ENCODE results near the gene CEP250. TPM values are rescaled to one million over a fixed set of nuclear protein-coding genes. Genes with fewer than 3 reads are reported as not detected.

Gene CEP250
- total RNA-seq, 1 experiment from 2014 or later = 42.3 TPM

DNA sequence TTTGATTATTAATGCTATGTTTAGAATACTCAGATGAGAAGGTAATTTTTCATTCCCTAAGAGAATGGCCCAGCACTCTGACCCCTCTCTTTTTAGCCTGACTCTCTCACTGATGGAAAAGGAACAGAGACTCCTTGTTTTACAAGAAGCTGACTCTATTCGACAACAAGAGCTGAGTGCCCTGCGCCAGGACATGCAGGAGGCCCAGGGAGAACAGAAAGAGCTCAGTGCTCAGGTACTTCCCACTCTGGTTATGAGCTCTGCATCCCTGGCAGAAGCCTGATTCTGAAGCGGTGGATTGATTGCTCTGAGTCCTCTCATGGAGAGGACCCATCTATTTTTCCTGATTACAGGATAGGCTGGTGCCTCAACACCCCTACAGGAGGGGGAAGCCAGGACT, 41.1 kb downstream of the CEP250 start:
- POLR2A ChIA-PET = interaction anchor here (0.6 kb wide), 1 partner anchor 96 kb away, joined by 4 read pairs; no protein-coding TSS in a partner anchor
- DNase-seq (ENCODE audit: low read depth, low spot score) = no peak
- intact Hi-C loops (cut with micrococcal nuclease) = no loop called here
- Histone ChIP-seq H2AFZ (ENCODE audit: low read depth, low read length, poor library complexity, severe bottlenecking) (no peak overlapping the region), H3K27ac (ENCODE audit: low read depth, low read length) (no peak overlapping the region), H3K9ac (ENCODE audit: low read length) (no peak overlapping the region), H3K9me2 (ENCODE audit: insufficient read depth) (no peaks in the 10 kb centered on the region), H3K9me3 (ENCODE audit: control insufficient read depth in 1 of 2, insufficient read depth in 1 of 2, low read depth in 1 of 2, low read length in 2 of 2) (no peaks in the 10 kb centered on the region), H3K27me3 (ENCODE audit: insufficient read depth, low read length) (no peaks in the 10 kb centered on the region), H3K4me1 (ENCODE audit: control insufficient read depth in 1 of 2, insufficient read depth in 2 of 2, low read length in 2 of 2) (no peaks in the 10 kb centered on the region), H4K20me1 (ENCODE audit: insufficient read depth) (no peaks in the 10 kb centered on the region), H3K4me3 (replicated peaks in 1 of 2; ENCODE audit: low read depth in 1 of 2, low read length in 2 of 2) (no peak overlapping the region), H3K79me2 (ENCODE audit: insufficient read depth, low read length) (no peaks in the 10 kb centered on the region), H3K4me2 (ENCODE audit: low read length) (no peak overlapping the region), H3K36me3 (ENCODE audit: control insufficient read depth in 1 of 2, insufficient read depth in 2 of 2, low read length in 2 of 2) (peaks cover 36 to 47% of the 10 kb centered on the region in 2 experiments; a peak in 3 of 4 replicates)
- CTCF ChIA-PET = no interaction called here
- no peak for TF ChIP-seq ELF1 (IDR thresholded peaks at IDR 0.05; ENCODE audit: borderline replicate concordance, low read depth)
- TF ChIP-seq TCF7L2 (IDR thresholded peaks at IDR 0.05; ENCODE audit: borderline replicate concordance, extremely low read depth, insufficient read depth, insufficient read length) = no peak
- TF ChIP-seq EGR1 (IDR thresholded peaks at IDR 0.05; ENCODE audit: low read depth) = no peak
- TF ChIP-seq RAD21 (IDR thresholded peaks at IDR 0.05; ENCODE audit: low read depth) = no peak
- TF ChIP-seq EZH2 (IDR thresholded peaks at IDR 0.05) = no peak
- no peak for TF ChIP-seq POLR2A (IDR thresholded peaks at IDR 0.05; ENCODE audit: borderline replicate concordance, extremely low read depth, insufficient read depth, insufficient read length)
- TF ChIP-seq EZH2phosphoT487 (IDR thresholded peaks at IDR 0.05; ENCODE audit: borderline replicate concordance) = no peak
- no peak for TF ChIP-seq CEBPB (IDR thresholded peaks at IDR 0.05; ENCODE audit: low read depth)
- TF ChIP-seq ZNF274 (IDR thresholded peaks at IDR 0.05; ENCODE audit: low read depth, low read length) = no peak
- TF ChIP-seq, protein P1, sequence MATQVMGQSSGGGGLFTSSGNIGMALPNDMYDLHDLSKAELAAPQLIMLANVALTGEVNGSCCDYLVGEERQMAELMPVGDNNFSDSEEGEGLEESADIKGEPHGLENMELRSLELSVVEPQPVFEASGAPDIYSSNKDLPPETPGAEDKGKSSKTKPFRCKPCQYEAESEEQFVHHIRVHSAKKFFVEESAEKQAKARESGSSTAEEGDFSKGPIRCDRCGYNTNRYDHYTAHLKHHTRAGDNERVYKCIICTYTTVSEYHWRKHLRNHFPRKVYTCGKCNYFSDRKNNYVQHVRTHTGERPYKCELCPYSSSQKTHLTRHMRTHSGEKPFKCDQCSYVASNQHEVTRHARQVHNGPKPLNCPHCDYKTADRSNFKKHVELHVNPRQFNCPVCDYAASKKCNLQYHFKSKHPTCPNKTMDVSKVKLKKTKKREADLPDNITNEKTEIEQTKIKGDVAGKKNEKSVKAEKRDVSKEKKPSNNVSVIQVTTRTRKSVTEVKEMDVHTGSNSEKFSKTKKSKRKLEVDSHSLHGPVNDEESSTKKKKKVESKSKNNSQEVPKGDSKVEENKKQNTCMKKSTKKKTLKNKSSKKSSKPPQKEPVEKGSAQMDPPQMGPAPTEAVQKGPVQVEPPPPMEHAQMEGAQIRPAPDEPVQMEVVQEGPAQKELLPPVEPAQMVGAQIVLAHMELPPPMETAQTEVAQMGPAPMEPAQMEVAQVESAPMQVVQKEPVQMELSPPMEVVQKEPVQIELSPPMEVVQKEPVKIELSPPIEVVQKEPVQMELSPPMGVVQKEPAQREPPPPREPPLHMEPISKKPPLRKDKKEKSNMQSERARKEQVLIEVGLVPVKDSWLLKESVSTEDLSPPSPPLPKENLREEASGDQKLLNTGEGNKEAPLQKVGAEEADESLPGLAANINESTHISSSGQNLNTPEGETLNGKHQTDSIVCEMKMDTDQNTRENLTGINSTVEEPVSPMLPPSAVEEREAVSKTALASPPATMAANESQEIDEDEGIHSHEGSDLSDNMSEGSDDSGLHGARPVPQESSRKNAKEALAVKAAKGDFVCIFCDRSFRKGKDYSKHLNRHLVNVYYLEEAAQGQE (IDR thresholded peaks at IDR 0.05; ENCODE audit: low read depth) = no peak
- TF ChIP-seq, protein P2, sequence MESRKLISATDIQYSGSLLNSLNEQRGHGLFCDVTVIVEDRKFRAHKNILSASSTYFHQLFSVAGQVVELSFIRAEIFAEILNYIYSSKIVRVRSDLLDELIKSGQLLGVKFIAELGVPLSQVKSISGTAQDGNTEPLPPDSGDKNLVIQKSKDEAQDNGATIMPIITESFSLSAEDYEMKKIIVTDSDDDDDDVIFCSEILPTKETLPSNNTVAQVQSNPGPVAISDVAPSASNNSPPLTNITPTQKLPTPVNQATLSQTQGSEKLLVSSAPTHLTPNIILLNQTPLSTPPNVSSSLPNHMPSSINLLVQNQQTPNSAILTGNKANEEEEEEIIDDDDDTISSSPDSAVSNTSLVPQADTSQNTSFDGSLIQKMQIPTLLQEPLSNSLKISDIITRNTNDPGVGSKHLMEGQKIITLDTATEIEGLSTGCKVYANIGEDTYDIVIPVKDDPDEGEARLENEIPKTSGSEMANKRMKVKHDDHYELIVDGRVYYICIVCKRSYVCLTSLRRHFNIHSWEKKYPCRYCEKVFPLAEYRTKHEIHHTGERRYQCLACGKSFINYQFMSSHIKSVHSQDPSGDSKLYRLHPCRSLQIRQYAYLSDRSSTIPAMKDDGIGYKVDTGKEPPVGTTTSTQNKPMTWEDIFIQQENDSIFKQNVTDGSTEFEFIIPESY (IDR thresholded peaks at IDR 0.05; ENCODE audit: extremely low read depth, insufficient replicate concordance, low read length) = no peak
- no peak for TF ChIP-seq SIN3A (IDR thresholded peaks at IDR 0.05; ENCODE audit: low read depth)
- no TSS peak for BruUV-seq (replicated peaks)
- RAD21 ChIA-PET (ENCODE audit: low non-redundant PET in 1 of 2, low total read pairs in 2 of 2, uncharacterized antibody in 2 of 2, unreplicated experiment in 2 of 2) = no interaction called here
- ATAC-seq = no peak

Data from HCT116 (cell line).